ENCODE results near the gene WWOX. TPM values are rescaled to one million over a fixed set of nuclear protein-coding genes. Genes with fewer than 3 reads are reported as not detected.

Gene WWOX
- total and polyA plus RNA-seq, 2 of the 13 experiments (the other 11 are each of a cell fraction or from before 2014, with no cell fraction given) = 9.1 to 37.4 TPM

DNA sequence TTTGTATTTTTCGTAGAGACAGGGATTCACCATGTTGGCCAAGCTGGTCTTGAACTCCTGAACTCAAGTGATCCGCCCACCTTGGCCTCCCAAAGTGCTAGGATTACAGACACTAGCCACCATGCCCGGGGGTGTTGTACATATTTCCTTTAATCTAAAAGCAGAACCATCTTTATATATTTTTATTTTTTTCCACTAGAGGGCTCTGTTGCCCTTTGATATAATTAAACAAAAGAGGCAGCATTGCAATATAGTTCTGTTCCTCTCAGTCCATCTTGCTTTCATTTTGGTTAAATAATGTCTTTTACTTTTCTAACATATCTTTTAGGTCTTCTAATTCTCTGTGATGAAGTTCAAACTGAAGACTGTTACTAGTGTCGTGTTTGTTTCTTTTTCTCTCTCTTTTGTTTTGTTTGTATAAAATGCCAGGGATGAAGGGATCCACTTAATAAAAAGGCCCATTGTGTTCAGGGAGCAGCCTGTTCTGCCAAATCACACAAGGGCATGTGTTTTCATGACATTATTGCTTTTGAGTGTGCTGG, 23.4 kb downstream of the WWOX start (continued):
- TF ChIP-seq, protein P1, sequence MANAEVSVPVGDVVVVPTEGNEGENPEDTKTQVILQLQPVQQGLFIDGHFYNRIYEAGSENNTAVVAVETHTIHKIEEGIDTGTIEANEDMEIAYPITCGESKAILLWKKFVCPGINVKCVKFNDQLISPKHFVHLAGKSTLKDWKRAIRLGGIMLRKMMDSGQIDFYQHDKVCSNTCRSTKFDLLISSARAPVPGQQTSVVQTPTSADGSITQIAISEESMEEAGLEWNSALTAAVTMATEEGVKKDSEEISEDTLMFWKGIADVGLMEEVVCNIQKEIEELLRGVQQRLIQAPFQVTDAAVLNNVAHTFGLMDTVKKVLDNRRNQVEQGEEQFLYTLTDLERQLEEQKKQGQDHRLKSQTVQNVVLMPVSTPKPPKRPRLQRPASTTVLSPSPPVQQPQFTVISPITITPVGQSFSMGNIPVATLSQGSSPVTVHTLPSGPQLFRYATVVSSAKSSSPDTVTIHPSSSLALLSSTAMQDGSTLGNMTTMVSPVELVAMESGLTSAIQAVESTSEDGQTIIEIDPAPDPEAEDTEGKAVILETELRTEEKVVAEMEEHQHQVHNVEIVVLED (CRISPR knock-in tag; IDR thresholded peaks at IDR 0.05; ENCODE audit: borderline replicate concordance) = 0 out of 2 replicates have a peak, but pooled peaks have one; percentile 18
- TF ChIP-seq, protein P2, sequence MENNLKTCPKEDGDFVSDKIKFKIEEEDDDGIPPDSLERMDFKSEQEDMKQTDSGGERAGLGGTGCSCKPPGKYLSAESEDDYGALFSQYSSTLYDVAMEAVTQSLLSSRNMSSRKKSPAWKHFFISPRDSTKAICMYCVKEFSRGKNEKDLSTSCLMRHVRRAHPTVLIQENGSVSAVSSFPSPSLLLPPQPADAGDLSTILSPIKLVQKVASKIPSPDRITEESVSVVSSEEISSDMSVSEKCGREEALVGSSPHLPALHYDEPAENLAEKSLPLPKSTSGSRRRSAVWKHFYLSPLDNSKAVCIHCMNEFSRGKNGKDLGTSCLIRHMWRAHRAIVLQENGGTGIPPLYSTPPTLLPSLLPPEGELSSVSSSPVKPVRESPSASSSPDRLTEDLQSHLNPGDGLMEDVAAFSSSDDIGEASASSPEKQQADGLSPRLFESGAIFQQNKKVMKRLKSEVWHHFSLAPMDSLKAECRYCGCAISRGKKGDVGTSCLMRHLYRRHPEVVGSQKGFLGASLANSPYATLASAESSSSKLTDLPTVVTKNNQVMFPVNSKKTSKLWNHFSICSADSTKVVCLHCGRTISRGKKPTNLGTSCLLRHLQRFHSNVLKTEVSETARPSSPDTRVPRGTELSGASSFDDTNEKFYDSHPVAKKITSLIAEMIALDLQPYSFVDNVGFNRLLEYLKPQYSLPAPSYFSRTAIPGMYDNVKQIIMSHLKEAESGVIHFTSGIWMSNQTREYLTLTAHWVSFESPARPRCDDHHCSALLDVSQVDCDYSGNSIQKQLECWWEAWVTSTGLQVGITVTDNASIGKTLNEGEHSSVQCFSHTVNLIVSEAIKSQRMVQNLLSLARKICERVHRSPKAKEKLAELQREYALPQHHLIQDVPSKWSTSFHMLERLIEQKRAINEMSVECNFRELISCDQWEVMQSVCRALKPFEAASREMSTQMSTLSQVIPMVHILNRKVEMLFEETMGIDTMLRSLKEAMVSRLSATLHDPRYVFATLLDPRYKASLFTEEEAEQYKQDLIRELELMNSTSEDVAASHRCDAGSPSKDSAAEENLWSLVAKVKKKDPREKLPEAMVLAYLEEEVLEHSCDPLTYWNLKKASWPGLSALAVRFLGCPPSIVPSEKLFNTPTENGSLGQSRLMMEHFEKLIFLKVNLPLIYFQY (CRISPR knock-in tag; IDR thresholded peaks at IDR 0.05; ENCODE audit: borderline replicate concordance) = no peak
- no peak for TF ChIP-seq ADNP (CRISPR knock-in tag; IDR thresholded peaks at IDR 0.05)
- TF ChIP-seq ZNF333 (CRISPR knock-in tag; IDR thresholded peaks at IDR 0.05; ENCODE audit: borderline replicate concordance) = no peak
- TF ChIP-seq ZNF879 (CRISPR knock-in tag; IDR thresholded peaks at IDR 0.05) = no peak
- TF ChIP-seq ZNF776 (CRISPR knock-in tag; IDR thresholded peaks at IDR 0.05) = no peak
- no peak for TF ChIP-seq GTF3A (CRISPR knock-in tag; conservative IDR thresholded peaks at IDR 0.05)
- TF ChIP-seq SMARCC2 (IDR thresholded peaks at IDR 0.05) = no peak
- TF ChIP-seq ZFY (CRISPR knock-in tag; IDR thresholded peaks at IDR 0.05) = no peak
- no peak for TF ChIP-seq ZNF451 (CRISPR knock-in tag; IDR thresholded peaks at IDR 0.05)
- TF ChIP-seq CBX1 (IDR thresholded peaks at IDR 0.05; ENCODE audit: low read depth) = no peak
- peak in 1 of 2 experiments; percentile 55; a peak in 1 of 4 replicates for TF ChIP-seq KLF16 (CRISPR knock-in tag; IDR thresholded peaks at IDR 0.05)
- TF ChIP-seq, protein P3, sequence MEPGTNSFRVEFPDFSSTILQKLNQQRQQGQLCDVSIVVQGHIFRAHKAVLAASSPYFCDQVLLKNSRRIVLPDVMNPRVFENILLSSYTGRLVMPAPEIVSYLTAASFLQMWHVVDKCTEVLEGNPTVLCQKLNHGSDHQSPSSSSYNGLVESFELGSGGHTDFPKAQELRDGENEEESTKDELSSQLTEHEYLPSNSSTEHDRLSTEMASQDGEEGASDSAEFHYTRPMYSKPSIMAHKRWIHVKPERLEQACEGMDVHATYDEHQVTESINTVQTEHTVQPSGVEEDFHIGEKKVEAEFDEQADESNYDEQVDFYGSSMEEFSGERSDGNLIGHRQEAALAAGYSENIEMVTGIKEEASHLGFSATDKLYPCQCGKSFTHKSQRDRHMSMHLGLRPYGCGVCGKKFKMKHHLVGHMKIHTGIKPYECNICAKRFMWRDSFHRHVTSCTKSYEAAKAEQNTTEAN (CRISPR knock-in tag; conservative IDR thresholded peaks at IDR 0.05) = 0 out of 2 replicates have a peak, but pooled peaks have one; percentile 42
- TF ChIP-seq ZNF382 (CRISPR knock-in tag; IDR thresholded peaks at IDR 0.05; ENCODE audit: borderline replicate concordance) = no peak
- TF ChIP-seq ZNF891 (CRISPR knock-in tag; IDR thresholded peaks at IDR 0.05) = no peak
- TF ChIP-seq ZNF737 (CRISPR knock-in tag; IDR thresholded peaks at IDR 0.05; ENCODE audit: borderline replicate concordance) = no peak
- TF ChIP-seq FOXJ3 (CRISPR knock-in tag; IDR thresholded peaks at IDR 0.05; ENCODE audit: borderline replicate concordance) = peak; percentile 37; the same call in 1 of the 2 replicates
- TF ChIP-seq, protein P4, sequence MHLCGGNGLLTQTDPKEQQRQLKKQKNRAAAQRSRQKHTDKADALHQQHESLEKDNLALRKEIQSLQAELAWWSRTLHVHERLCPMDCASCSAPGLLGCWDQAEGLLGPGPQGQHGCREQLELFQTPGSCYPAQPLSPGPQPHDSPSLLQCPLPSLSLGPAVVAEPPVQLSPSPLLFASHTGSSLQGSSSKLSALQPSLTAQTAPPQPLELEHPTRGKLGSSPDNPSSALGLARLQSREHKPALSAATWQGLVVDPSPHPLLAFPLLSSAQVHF (CRISPR knock-in tag; IDR thresholded peaks at IDR 0.05) = no peak
- TF ChIP-seq, protein P5, sequence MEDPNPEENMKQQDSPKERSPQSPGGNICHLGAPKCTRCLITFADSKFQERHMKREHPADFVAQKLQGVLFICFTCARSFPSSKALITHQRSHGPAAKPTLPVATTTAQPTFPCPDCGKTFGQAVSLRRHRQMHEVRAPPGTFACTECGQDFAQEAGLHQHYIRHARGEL (CRISPR knock-in tag; IDR thresholded peaks at IDR 0.05) = no peak
- peak; percentile 40; the same call in 1 of the 2 replicates for TF ChIP-seq PPARG (CRISPR knock-in tag; conservative IDR thresholded peaks at IDR 0.05)
- TF ChIP-seq ERF (CRISPR knock-in tag; IDR thresholded peaks at IDR 0.05) = no peak
- TF ChIP-seq TP53 (CRISPR knock-in tag; conservative IDR thresholded peaks at IDR 0.05) = no peak
- TF ChIP-seq SNAPC2 (CRISPR knock-in tag; IDR thresholded peaks at IDR 0.05) = no peak
